HFFc6 (cell line): ENCODE data around the gene CHD5. TPM values are rescaled to one million over a fixed set of nuclear protein-coding genes. Genes with fewer than 3 reads are reported as not detected.

Source experiments
- DNase-seq: peaks from one replicate; pipeline ENCODE4 v3.0.0-alpha.2; 2018
- H3K27ac Mint-ChIP-seq: 2 replicates; pipeline ENCODE4 v1.8.0; 2020; ENCODE audit warnings: mild to moderate bottlenecking, mixed read lengths
- H3K27me3 Mint-ChIP-seq: 2 replicates; pipeline ENCODE4 v1.8.0; 2021; ENCODE audit warnings: mild to moderate bottlenecking, moderate library complexity, mixed read lengths; ENCODE audit not compliant: insufficient read depth
- H3K36me3 Mint-ChIP-seq: 2 replicates; pipeline ENCODE4 v1.8.0; 2021; ENCODE audit warnings: low read depth, mixed read lengths
- H3K4me1 Mint-ChIP-seq: 2 replicates; pipeline ENCODE4 v1.8.0; 2020; ENCODE audit warnings: low read depth, mixed read lengths
- H3K4me3 Mint-ChIP-seq: 2 replicates; pipeline ENCODE4 v1.8.0; 2020; ENCODE audit warnings: mild to moderate bottlenecking, moderate library complexity, mixed read lengths
- H3K9me3 Mint-ChIP-seq: 2 replicates; pipeline ENCODE4 v1.8.0; 2020; ENCODE audit warnings: mild to moderate bottlenecking, mixed read lengths
- CTCF ChIP-seq: fragments of 200-600 bp; sonication (generic); IDR thresholded peaks from 2 replicates; pipeline ENCODE4 v1.5.0; 2021; ENCODE audit warnings: antibody characterized with exemption, mild to moderate bottlenecking
- total RNA-seq, 6 experiments: library from RNA; stranded (reverse); fragmentation: NEBNext Ultra II Directional; extraction: Animal tissue kit (Norgen Biotek cat#: 25700); gene quantifications; 2 replicates in 1 of 6; 3 replicates in 5 of 6; pipeline ENCODE4 v1.2.3, GENCODE V29; 2021

Gene CHD5
- total RNA-seq, 6 experiments from 2014 or later = 0.05 to 0.36 (median 0.16) TPM; not detected in 2

DNA sequence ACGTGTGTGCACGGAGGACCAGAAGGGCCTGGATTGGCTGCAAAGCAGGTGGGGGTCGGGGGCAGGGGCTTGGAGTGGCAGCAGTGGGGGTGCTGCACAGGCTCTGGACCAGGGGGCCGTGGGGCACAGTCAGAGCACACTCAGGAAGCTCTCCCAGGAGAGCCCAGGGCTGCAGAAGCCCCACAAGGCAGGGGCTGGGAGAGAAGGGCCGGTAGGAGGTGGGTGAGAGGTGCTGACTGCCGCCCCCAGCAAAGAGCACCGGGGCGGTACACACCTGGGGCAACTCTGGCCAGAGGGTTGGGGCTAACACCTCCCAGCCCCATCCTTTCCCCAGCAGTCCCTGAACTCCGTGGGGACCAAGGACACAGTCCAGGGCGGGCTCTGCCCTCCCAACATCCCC lies 13.9 kb downstream of the CHD5 start:
- Mint-ChIP-seq H3K4me1 (no peaks in the 10 kb centered on the region), H3K4me3 (no peak overlapping the region), H3K27ac (no peak overlapping the region), H3K27me3 (peaks cover 58% of the 10 kb centered on the region), H3K36me3 (no peaks in the 10 kb centered on the region), H3K9me3 (no peaks in the 10 kb centered on the region)
- DNase-seq = no peak
- no peak for TF ChIP-seq CTCF

- no peak for DNase-seq
- H3K27ac Mint-ChIP-seq = no peak overlapping the region
Observed at GRCh38 chr1:6165441-6165985, 14.6 kb downstream of the CHD5 start.

GRCh38 chr1:6165027-6165426 lies 15.1 kb downstream of the CHD5 start:
- Mint-ChIP-seq H3K36me3 (no peaks in the 10 kb centered on the region), H3K9me3 (no peaks in the 10 kb centered on the region), H3K4me3 (no peak overlapping the region), H3K27ac (no peak overlapping the region), H3K4me1 (no peaks in the 10 kb centered on the region), H3K27me3 (peaks cover 63% of the 10 kb centered on the region)
- DNase-seq = no peak
- no peak for TF ChIP-seq CTCF

More at GRCh38 chr1:6165441-6165985, 14.6 kb downstream of the CHD5 start:
- Mint-ChIP-seq H3K4me1 (no peaks in the 10 kb centered on the region), H3K4me3 (no peak overlapping the region), H3K36me3 (no peaks in the 10 kb centered on the region), H3K27me3 (peaks cover 63% of the 10 kb centered on the region), H3K9me3 (no peaks in the 10 kb centered on the region)
- no peak for TF ChIP-seq CTCF

- Mint-ChIP-seq H3K9me3 (no peaks in the 10 kb centered on the region), H3K4me1 (no peaks in the 10 kb centered on the region), H3K4me3 (no peak overlapping the region), H3K27me3 (peaks cover 71% of the 10 kb centered on the region), H3K27ac (no peak overlapping the region), H3K36me3 (no peaks in the 10 kb centered on the region)
- TF ChIP-seq CTCF = no peak
- DNase-seq = no peak
Observed at GRCh38 chr1:6163973-6164617, 16.0 kb downstream of the CHD5 start.

DNA sequence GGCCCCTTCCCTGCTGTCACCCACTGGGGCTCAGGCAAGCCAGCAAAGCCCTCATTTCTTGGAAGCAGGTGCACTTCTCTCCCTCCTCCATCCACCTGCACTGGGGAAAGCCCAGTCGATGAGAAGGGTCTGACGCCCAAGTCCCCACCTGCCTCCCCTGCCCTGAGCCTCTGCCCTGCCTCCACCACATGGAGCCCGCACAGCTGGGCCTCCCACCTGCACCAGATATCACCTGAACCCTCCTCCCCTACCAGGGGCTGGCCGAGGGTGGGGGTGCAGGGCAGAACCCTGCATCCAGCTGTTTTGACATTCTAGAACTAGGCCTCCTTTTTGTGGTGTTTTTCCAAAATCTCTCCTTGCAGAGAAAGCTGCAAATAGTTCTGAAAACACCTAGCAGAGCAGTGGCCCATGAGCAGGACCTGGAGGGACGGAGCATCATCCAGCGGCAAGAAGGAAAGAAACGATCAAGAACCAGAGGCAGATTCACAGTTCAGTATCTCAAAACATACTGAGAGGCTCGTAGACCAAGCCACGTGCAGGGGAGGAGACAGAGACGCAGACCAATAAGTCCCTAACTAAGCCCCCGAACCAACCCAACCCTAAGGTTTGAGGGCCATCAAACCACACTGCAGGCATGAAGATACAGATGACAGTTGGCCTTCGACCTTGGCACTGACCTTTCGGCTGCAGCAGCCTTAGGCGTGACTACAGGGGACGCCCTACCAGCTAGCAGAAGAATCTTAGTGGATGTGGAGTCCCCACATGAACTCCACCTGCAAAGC lies 16.7 kb downstream of the CHD5 start:
- H3K27me3 Mint-ChIP-seq = peaks cover 69% of the 10 kb centered on the region
- H3K4me3 Mint-ChIP-seq = no peak overlapping the region
- no peaks in the 10 kb centered on the region for H3K9me3 Mint-ChIP-seq
- H3K27ac Mint-ChIP-seq = no peak overlapping the region
- TF ChIP-seq CTCF = no peak
- H3K4me1 Mint-ChIP-seq = no peaks in the 10 kb centered on the region
- H3K36me3 Mint-ChIP-seq = no peaks in the 10 kb centered on the region
- DNase-seq = no peak
